Mucosa of rectum (tissue), 2 donors: ENCODE data around the gene ACER3.

Source experiments
- H3K27ac ChIP-seq, 2 donors: one replicate each; pipeline ENCODE4 v1.7.0; 2013; ENCODE audit warnings: inconsistent platforms in 2 of 2, low read depth in 2 of 2, low read length in 2 of 2
- H3K27me3 ChIP-seq, 2 donors: one replicate each; pipeline ENCODE4 v1.7.0; 2013; ENCODE audit warnings: low read length in 2 of 2; ENCODE audit not compliant: control insufficient read depth in 2 of 2, insufficient read depth in 2 of 2
- H3K36me3 ChIP-seq, 2 donors: one replicate each; pipeline ENCODE4 v1.7.0; 2013; ENCODE audit warnings: low read length in 2 of 2; ENCODE audit not compliant: control insufficient read depth in 2 of 2, insufficient read depth in 2 of 2
- H3K4me1 ChIP-seq, 2 donors: one replicate each; pipeline ENCODE4 v1.7.0; 2013; ENCODE audit warnings: low read length in 2 of 2, mild to moderate bottlenecking in 1 of 2; ENCODE audit not compliant: control insufficient read depth in 2 of 2, insufficient read depth in 2 of 2
- H3K4me3 ChIP-seq, 2 donors: one replicate each; pipeline ENCODE4 v1.7.0; 2013; ENCODE audit warnings: low read length in 2 of 2
- H3K9ac ChIP-seq, 2 donors: one replicate each; pipeline ENCODE4 v1.7.0; 2013; ENCODE audit warnings: low read length in 2 of 2, low read depth in 1 of 2, mild to moderate bottlenecking in 1 of 2
- H3K9me3 ChIP-seq, 2 donors: one replicate each; pipeline ENCODE4 v1.7.0; 2013; ENCODE audit warnings: low read length in 2 of 2; ENCODE audit not compliant: control insufficient read depth in 2 of 2
- donor health status: healthy.
- donor health status: Normal muscosa, but diverticular disease.

The ACER3 gene

GRCh38 chr11:77027275-77027674 lies 166.6 kb downstream of the ACER3 start:
- peaks cover 0 to 3% of the 10 kb centered on the region in 2 donors for H3K36me3 ChIP-seq
- H3K27me3 ChIP-seq, result peaks cover 0 to 4% of the 10 kb centered on the region in 2 donors
- no peaks in the 10 kb centered on the region for H3K9me3 ChIP-seq
- H3K4me1 ChIP-seq, result peaks cover 5 to 22% of the 10 kb centered on the region in 2 donors
- no peak overlapping the region for H3K4me3 ChIP-seq
- H3K27ac ChIP-seq, result peak overlapping the region; percentile 74 to 92
- H3K9ac ChIP-seq, result no peak overlapping the region

GRCh38 chr11:77029829-77030228 lies 169.1 kb downstream of the ACER3 start:
- Histone ChIP-seq H3K27ac (peak overlapping the region; percentile 73 to 92), H3K36me3 (no peaks in the 10 kb centered on the region), H3K27me3 (peaks cover 0 to 4% of the 10 kb centered on the region in 2 donors), H3K9me3 (no peaks in the 10 kb centered on the region), H3K4me1 (peaks cover 5 to 32% of the 10 kb centered on the region in 2 donors), H3K4me3 (no peak overlapping the region), H3K9ac (peak overlapping the region in 1 of 2 donors; percentile 49)

GRCh38 chr11:77030834-77031414 lies 170.2 kb downstream of the ACER3 start:
- H3K27ac ChIP-seq, result peak overlapping the region; percentile 73 to 92
- H3K9me3 ChIP-seq, result no peaks in the 10 kb centered on the region
- H3K36me3 ChIP-seq, result no peaks in the 10 kb centered on the region
- H3K27me3 ChIP-seq, result peaks cover 0 to 4% of the 10 kb centered on the region in 2 donors
- peaks cover 6 to 36% of the 10 kb centered on the region in 2 donors for H3K4me1 ChIP-seq
- H3K9ac ChIP-seq, result peak overlapping the region in 1 of 2 donors; percentile 59
- no peak overlapping the region for H3K4me3 ChIP-seq

- no peak overlapping the region for H3K9ac ChIP-seq
- H3K27ac ChIP-seq, result peak overlapping the region in 1 of 2 donors; percentile 92
- H3K4me1 ChIP-seq, result peaks cover 9 to 43% of the 10 kb centered on the region in 2 donors
- no peak overlapping the region for H3K4me3 ChIP-seq
- no peaks in the 10 kb centered on the region for H3K36me3 ChIP-seq
- peaks cover 0 to 5% of the 10 kb centered on the region in 2 donors for H3K27me3 ChIP-seq
- H3K9me3 ChIP-seq, result no peaks in the 10 kb centered on the region
These were observed 170.9 kb downstream of the ACER3 start for GRCh38 chr11:77031599-77031998.

- Histone ChIP-seq H3K4me3 (peak overlapping the region; percentile 61 to 65), H3K4me1 (peaks cover 14 to 35% of the 10 kb centered on the region in 2 donors), H3K36me3 (no peaks in the 10 kb centered on the region), H3K9ac (peak overlapping the region in 1 of 2 donors; percentile 40), H3K9me3 (no peaks in the 10 kb centered on the region), H3K27me3 (peaks cover 0 to 8% of the 10 kb centered on the region in 2 donors), H3K27ac (peak overlapping the region; percentile 77 to 81)
These were observed 174.3 kb downstream of the ACER3 start for GRCh38 chr11:77035039-77035438.

- Histone ChIP-seq H3K4me3 (peak overlapping the region; percentile 61 to 65), H3K9ac (peak overlapping the region in 1 of 2 donors; percentile 40), H3K27me3 (peaks cover 0 to 8% of the 10 kb centered on the region in 2 donors), H3K4me1 (peaks cover 11 to 30% of the 10 kb centered on the region in 2 donors), H3K27ac (peak overlapping the region; percentile 77 to 81), H3K36me3 (no peaks in the 10 kb centered on the region), H3K9me3 (no peaks in the 10 kb centered on the region)
These were observed 174.9 kb downstream of the ACER3 start for GRCh38 chr11:77035580-77035979.

GRCh38 chr11:77036398-77036797 lies 175.7 kb downstream of the ACER3 start:
- Histone ChIP-seq H3K9ac (peak overlapping the region; percentile 40 to 42), H3K27ac (peak overlapping the region; percentile 77 to 81), H3K27me3 (peaks cover 0 to 4% of the 10 kb centered on the region in 2 donors), H3K9me3 (no peaks in the 10 kb centered on the region), H3K36me3 (no peaks in the 10 kb centered on the region), H3K4me3 (peak overlapping the region; percentile 61 to 65), H3K4me1 (peaks cover 9 to 24% of the 10 kb centered on the region in 2 donors)

- peaks cover 0 to 2% of the 10 kb centered on the region in 2 donors for H3K36me3 ChIP-seq
- peak overlapping the region; percentile 77 to 81 for H3K27ac ChIP-seq
- peaks cover 2 to 4% of the 10 kb centered on the region in 2 donors for H3K27me3 ChIP-seq
- H3K9me3 ChIP-seq, result no peaks in the 10 kb centered on the region
- peak overlapping the region; percentile 61 to 65 for H3K4me3 ChIP-seq
- H3K4me1 ChIP-seq, result peaks cover 9 to 24% of the 10 kb centered on the region in 2 donors
- H3K9ac ChIP-seq, result peak overlapping the region; percentile 40 to 42
These were observed 176.3 kb downstream of the ACER3 start for GRCh38 chr11:77037057-77037456.

- H3K4me1 ChIP-seq, result peaks cover 9 to 29% of the 10 kb centered on the region in 2 donors
- peak overlapping the region in 1 of 2 donors; percentile 17 for H3K4me3 ChIP-seq
- peaks cover 0 to 8% of the 10 kb centered on the region in 2 donors for H3K36me3 ChIP-seq
- H3K9me3 ChIP-seq, result no peaks in the 10 kb centered on the region
- H3K27ac ChIP-seq, result peak overlapping the region in 1 of 2 donors; percentile 12
- H3K27me3 ChIP-seq, result peaks cover 3 to 4% of the 10 kb centered on the region in 2 donors
- peak overlapping the region in 1 of 2 donors; percentile 58 for H3K9ac ChIP-seq
These were observed 177.5 kb downstream of the ACER3 start for GRCh38 chr11:77038029-77038824.

GRCh38 chr11:77038825-77039326 lies 178.2 kb downstream of the ACER3 start:
- peaks cover 3 to 4% of the 10 kb centered on the region in 2 donors for H3K27me3 ChIP-seq
- peak overlapping the region; percentile 17 to 56 for H3K4me3 ChIP-seq
- no peaks in the 10 kb centered on the region for H3K9me3 ChIP-seq

More at GRCh38 chr11:77038825-77039326, 178.2 kb downstream of the ACER3 start:
- Histone ChIP-seq H3K4me1 (peaks cover 9 to 27% of the 10 kb centered on the region in 2 donors), H3K36me3 (peaks cover 0 to 8% of the 10 kb centered on the region in 2 donors), H3K27ac (peak overlapping the region; percentile 12 to 28), H3K9ac (peak overlapping the region in 1 of 2 donors; percentile 58)
